HepG2 (cell line): Measurements from ENCODE around the gene SMPD3. TPM values are rescaled to one million over a fixed set of nuclear protein-coding genes. Genes with fewer than 3 reads are reported as not detected.
A peak's percentile ranks its signal among the peaks of the same experiment; 100 is the strongest.

ENCODE experiments used
- ATAD3A ChIP-seq: sonication (generic); formaldehyde crosslinking; IDR thresholded peaks from 2 replicates; pipeline ENCODE4 v1.4.0; 2020; ENCODE audit warnings: missing genetic modification reagents
- CENPX ChIP-seq: sonication (generic); formaldehyde crosslinking; IDR thresholded peaks from 2 replicates; pipeline ENCODE4 v1.9.0; 2021; ENCODE audit warnings: mild to moderate bottlenecking, missing genetic modification reagents, moderate library complexity
- EZH2 ChIP-seq: conservative IDR thresholded peaks from 2 replicates; pipeline ENCODE4 v1.6.1; 2012; ENCODE audit warnings: mild to moderate bottlenecking, low read depth, low read length, moderate library complexity
- HIC2 ChIP-seq: sonication (generic); formaldehyde crosslinking; IDR thresholded peaks from 2 replicates; pipeline ENCODE4 v1.9.0; 2022; ENCODE audit warnings: low read depth, missing genetic modification reagents
- HOXA3 ChIP-seq: sonication (generic); formaldehyde crosslinking; IDR thresholded peaks from 2 replicates; pipeline ENCODE4 v1.5.0; 2020; ENCODE audit warnings: missing genetic modification reagents
- KDM4B ChIP-seq: sonication (generic); formaldehyde crosslinking; IDR thresholded peaks from 2 replicates; pipeline ENCODE4 v1.4.0; 2020; ENCODE audit warnings: missing genetic modification reagents
- MBNL3 ChIP-seq: fragments of 250-450 bp; sonication (Bioruptor Pico); conservative IDR thresholded peaks from 2 replicates; pipeline ENCODE4 v1.8.0; 2022; ENCODE audit warnings: mild to moderate bottlenecking, inconsistent platforms
- RBAK ChIP-seq: sonication (generic); formaldehyde crosslinking; IDR thresholded peaks from 2 replicates; pipeline ENCODE4 v1.5.1; 2020; ENCODE audit warnings: mild to moderate bottlenecking, missing genetic modification reagents
- REST ChIP-seq, 2 experiments: IDR thresholded peaks; 2 replicates each; pipeline ENCODE4 v1.6.1; 2011 to 2012; ENCODE audit warnings: low read length in 2 of 2, borderline replicate concordance in 1 of 2, low read depth in 1 of 2, mild to moderate bottlenecking in 1 of 2, moderate library complexity in 1 of 2
- SNAPC5 ChIP-seq: sonication (generic); formaldehyde crosslinking; IDR thresholded peaks from 2 replicates; pipeline ENCODE4 v1.8.1; 2023; ENCODE audit warnings: mild to moderate bottlenecking, missing genetic modification reagents, borderline replicate concordance
- TRIM24 ChIP-seq: sonication (generic); formaldehyde crosslinking; IDR thresholded peaks from 2 replicates; pipeline ENCODE4 v1.8.0; 2022; ENCODE audit warnings: mild to moderate bottlenecking, missing genetic modification reagents
- ZNF12 ChIP-seq: sonication (generic); formaldehyde crosslinking; IDR thresholded peaks from 2 replicates; pipeline ENCODE4 v1.5.0; 2020; ENCODE audit warnings: missing genetic modification reagents
- ZNF569 ChIP-seq: sonication (generic); formaldehyde crosslinking; IDR thresholded peaks from 2 replicates; pipeline ENCODE4 v1.5.0; 2020; ENCODE audit warnings: mild to moderate bottlenecking, missing genetic modification reagents, moderate library complexity, borderline replicate concordance
- ZNF589 ChIP-seq: sonication (generic); formaldehyde crosslinking; conservative IDR thresholded peaks from 2 replicates; pipeline ENCODE4 v1.8.0; 2022; ENCODE audit warnings: mild to moderate bottlenecking, moderate library complexity, missing genetic modification reagents
- ZNF598 ChIP-seq: sonication (generic); formaldehyde crosslinking; IDR thresholded peaks from 2 replicates; pipeline ENCODE4 v1.5.1; 2020; ENCODE audit warnings: mild to moderate bottlenecking, missing genetic modification reagents, borderline replicate concordance
- ZNF678 ChIP-seq: sonication (generic); formaldehyde crosslinking; IDR thresholded peaks from 2 replicates; pipeline ENCODE4 v1.4.0; 2020; ENCODE audit warnings: mild to moderate bottlenecking, missing genetic modification reagents
- ZNF75D ChIP-seq: sonication (generic); formaldehyde crosslinking; IDR thresholded peaks from 2 replicates; pipeline ENCODE4 v1.8.1; 2023; ENCODE audit warnings: missing genetic modification reagents, mild to moderate bottlenecking, borderline replicate concordance
- polyA plus RNA-seq, 8 experiments: library from polyadenylated mRNA; depleted of rRNA in 3 of 8; stranded (reverse) in 7 of 8; unstranded in 1 of 8; fragments of >200 nt; fragmentation: Illumina TruSeq in 4 of 8; extraction: Trizol in 4 of 8; gene quantifications; 2 replicates each; pipeline versions ENCODE4 v1.2.1 to v1.2.3, GENCODE V29; 2011 to 2016; ENCODE audit warnings: low read depth in 4 of 8, missing spikeins in 1 of 8, mixed read lengths in 1 of 8; ENCODE audit not compliant: insufficient read depth in 1 of 8
- total RNA-seq, 5 experiments: library from RNA; depleted of rRNA; stranded (reverse); fragments of >200 nt; fragmentation: Illumina TruSeq; extraction: Trizol; gene quantifications; 2 replicates each; pipeline ENCODE4 v1.2.3, GENCODE V29; 2016; ENCODE audit warnings: low read depth in 1 of 5
- TF ChIP-seq, protein P1 (sequence below): sonication (generic); formaldehyde crosslinking; IDR thresholded peaks from 2 replicates; pipeline ENCODE4 v1.5.1; 2020; ENCODE audit warnings: mild to moderate bottlenecking, missing genetic modification reagents, borderline replicate concordance

The SMPD3 gene
- total and polyA plus RNA-seq, 2 of the 13 experiments (the other 11 are each of a cell fraction or from before 2014, with no cell fraction given) = 0.07 to 0.32 TPM

DNA sequence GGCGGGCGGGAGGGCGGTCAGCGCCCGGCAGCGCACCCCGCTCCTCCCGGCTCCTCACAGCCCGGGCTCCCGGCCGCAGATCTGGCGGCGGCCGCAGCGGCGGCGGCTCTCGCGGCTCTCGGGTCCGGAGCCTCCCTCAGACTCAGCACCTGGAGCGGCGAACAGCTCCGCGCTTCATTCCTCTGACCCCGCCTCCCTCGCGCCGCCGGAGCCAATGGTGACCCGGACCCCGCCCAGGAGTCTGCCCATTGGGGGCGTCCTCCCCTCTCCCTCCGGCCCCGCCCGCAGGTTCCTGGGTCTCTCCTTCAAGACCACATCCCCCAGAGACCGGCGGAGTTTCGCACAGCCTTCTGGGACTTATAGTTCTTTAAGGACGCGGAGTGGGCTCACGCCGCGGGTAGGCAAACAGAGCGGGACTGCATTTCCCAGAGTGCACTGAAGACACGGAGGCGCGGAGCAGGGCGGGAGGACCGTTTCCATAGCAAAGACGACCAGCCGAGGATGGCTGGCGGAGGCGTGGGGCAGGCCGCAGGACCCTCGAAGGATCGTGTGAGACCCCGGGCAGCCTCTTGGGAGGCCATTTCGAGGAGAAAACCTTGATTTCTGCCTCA is at the start of gene SMPD3 (continued):
- TF ChIP-seq SNAPC5 (CRISPR knock-in tag) (no peak; the same call in 1 of the 2 replicates), ZNF75D (CRISPR knock-in tag) (no peak), ATAD3A (CRISPR knock-in tag) (no peak), ZNF12 (peak; percentile 29; the same call in 1 of the 2 replicates), ZNF598 (CRISPR knock-in tag) (no peak), TRIM24 (no peak), HOXA3 (CRISPR knock-in tag) (peak; percentile 56), ZNF569 (no peak), ZNF678 (CRISPR knock-in tag) (peak; percentile 75; the same call in 1 of the 2 replicates), EZH2 (no peak), HIC2 (no peak), CENPX (CRISPR knock-in tag) (no peak), RBAK (CRISPR knock-in tag) (no peak), ZNF589 (CRISPR knock-in tag) (0 out of 2 replicates have a peak, but pooled peaks have one; percentile 15), REST (IDR thresholded peaks at IDR 0.05; ENCODE audit: borderline replicate concordance in 1 of 2, low read depth in 1 of 2, low read length in 2 of 2) (peak; percentile 64 to 95), KDM4B (CRISPR knock-in tag) (peak; percentile 51; the same call in 1 of the 2 replicates), MBNL3 (CRISPR knock-in tag) (no peak)
- TF ChIP-seq, protein P1, sequence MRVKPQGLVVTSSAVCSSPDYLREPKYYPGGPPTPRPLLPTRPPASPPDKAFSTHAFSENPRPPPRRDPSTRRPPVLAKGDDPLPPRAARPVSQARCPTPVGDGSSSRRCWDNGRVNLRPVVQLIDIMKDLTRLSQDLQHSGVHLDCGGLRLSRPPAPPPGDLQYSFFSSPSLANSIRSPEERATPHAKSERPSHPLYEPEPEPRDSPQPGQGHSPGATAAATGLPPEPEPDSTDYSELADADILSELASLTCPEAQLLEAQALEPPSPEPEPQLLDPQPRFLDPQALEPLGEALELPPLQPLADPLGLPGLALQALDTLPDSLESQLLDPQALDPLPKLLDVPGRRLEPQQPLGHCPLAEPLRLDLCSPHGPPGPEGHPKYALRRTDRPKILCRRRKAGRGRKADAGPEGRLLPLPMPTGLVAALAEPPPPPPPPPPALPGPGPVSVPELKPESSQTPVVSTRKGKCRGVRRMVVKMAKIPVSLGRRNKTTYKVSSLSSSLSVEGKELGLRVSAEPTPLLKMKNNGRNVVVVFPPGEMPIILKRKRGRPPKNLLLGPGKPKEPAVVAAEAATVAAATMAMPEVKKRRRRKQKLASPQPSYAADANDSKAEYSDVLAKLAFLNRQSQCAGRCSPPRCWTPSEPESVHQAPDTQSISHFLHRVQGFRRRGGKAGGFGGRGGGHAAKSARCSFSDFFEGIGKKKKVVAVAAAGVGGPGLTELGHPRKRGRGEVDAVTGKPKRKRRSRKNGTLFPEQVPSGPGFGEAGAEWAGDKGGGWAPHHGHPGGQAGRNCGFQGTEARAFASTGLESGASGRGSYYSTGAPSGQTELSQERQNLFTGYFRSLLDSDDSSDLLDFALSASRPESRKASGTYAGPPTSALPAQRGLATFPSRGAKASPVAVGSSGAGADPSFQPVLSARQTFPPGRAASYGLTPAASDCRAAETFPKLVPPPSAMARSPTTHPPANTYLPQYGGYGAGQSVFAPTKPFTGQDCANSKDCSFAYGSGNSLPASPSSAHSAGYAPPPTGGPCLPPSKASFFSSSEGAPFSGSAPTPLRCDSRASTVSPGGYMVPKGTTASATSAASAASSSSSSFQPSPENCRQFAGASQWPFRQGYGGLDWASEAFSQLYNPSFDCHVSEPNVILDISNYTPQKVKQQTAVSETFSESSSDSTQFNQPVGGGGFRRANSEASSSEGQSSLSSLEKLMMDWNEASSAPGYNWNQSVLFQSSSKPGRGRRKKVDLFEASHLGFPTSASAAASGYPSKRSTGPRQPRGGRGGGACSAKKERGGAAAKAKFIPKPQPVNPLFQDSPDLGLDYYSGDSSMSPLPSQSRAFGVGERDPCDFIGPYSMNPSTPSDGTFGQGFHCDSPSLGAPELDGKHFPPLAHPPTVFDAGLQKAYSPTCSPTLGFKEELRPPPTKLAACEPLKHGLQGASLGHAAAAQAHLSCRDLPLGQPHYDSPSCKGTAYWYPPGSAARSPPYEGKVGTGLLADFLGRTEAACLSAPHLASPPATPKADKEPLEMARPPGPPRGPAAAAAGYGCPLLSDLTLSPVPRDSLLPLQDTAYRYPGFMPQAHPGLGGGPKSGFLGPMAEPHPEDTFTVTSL (CRISPR knock-in tag) = no peak
